Tibial nerve (tissue), 4 donors: Measurements from ENCODE around the gene PRDM5. TPM values are rescaled to one million over a fixed set of nuclear protein-coding genes. Genes with fewer than 3 reads are reported as not detected.

Experiments used
- DNase-seq, 2 donors: peaks; one replicate each; pipeline ENCODE4 v3.0.0-alpha.2; 2019; ENCODE audit warnings: low spot score in 2 of 2
- H3K27ac ChIP-seq, 4 donors: fragments of 200-600 bp; sonication (generic) in 3 of 4; one replicate each; pipeline ENCODE4 v1.5.1; 2017 to 2019; ENCODE audit warnings: mild to moderate bottlenecking in 1 of 4
- H3K27me3 ChIP-seq, 2 donors: fragments of 200-600 bp; sonication (generic) in 1 of 2; one replicate each; pipeline versions ENCODE4 v1.5.1 to v1.6.0; 2017 to 2019
- H3K36me3 ChIP-seq, 3 donors: fragments of 200-600 bp; sonication (generic); one replicate each; pipeline ENCODE4 v1.5.1; 2018 to 2019
- H3K4me1 ChIP-seq, 4 donors: fragments of 200-600 bp; sonication (generic) in 3 of 4; one replicate each; pipeline ENCODE4 v1.5.1; 2017 to 2019
- H3K4me3 ChIP-seq, 4 donors: fragments of 200-600 bp; sonication (generic) in 3 of 4; one replicate each; pipeline ENCODE4 v1.5.1; 2017 to 2019; ENCODE audit warnings: mild to moderate bottlenecking in 1 of 4, moderate library complexity in 1 of 4
- H3K9me3 ChIP-seq, 4 donors: fragments of 200-600 bp; sonication (generic) in 3 of 4; one replicate each; pipeline ENCODE4 v1.5.1; 2017 to 2019
- CTCF ChIP-seq, 5 experiments: fragments of 200-600 bp in 3 of 5; fragments of 450-650 bp in 2 of 5; sonication (generic) in 3 of 5; IDR thresholded peaks; one replicate each; pipeline ENCODE4 v1.5.1; 2016 to 2019; ENCODE audit warnings: antibody characterized with exemption in 5 of 5, mild to moderate bottlenecking in 3 of 5, moderate library complexity in 2 of 5
- EP300 ChIP-seq, 2 donors: sonication (generic); formaldehyde crosslinking; IDR thresholded peaks; one replicate each; pipeline ENCODE4 v1.6.1; 2017; ENCODE audit warnings: antibody characterized with exemption in 2 of 2, mild to moderate bottlenecking in 1 of 2
- POLR2A ChIP-seq, 2 donors: fragments of 450-650 bp; IDR thresholded peaks; one replicate each; pipeline ENCODE4 v1.6.1; 2017; ENCODE audit warnings: antibody characterized with exemption in 2 of 2, mild to moderate bottlenecking in 2 of 2, moderate library complexity in 2 of 2
- WGBS, 2 donors: methylation state at CpG; one replicate each; pipeline ENCODE4 v1.1.5; 2018; 5-methylcytosine and 5-hydroxymethylcytosine counted together
- total RNA-seq, 4 donors: library from RNA; depleted of rRNA; stranded (reverse); fragments of >200 nt; gene quantifications; one replicate each; pipeline ENCODE4 v1.1.0, GENCODE V29; 2016

Gene PRDM5
- total RNA-seq, 4 donors from 2014 or later = 18.9 to 46.3 (median 31.1) TPM

- Histone ChIP-seq H3K27me3 (no peaks in the 10 kb centered on the region), H3K36me3 (no peaks in the 10 kb centered on the region), H3K4me3 (no peak overlapping the region), H3K27ac (no peak overlapping the region), H3K4me1 (no peaks in the 10 kb centered on the region), H3K9me3 (no peaks in the 10 kb centered on the region)
- DNase-seq = no peak
- 24 to 32% methylated on average over 5 of the region's 5 CpGs for WGBS, 2 donors
- TF ChIP-seq POLR2A (IDR thresholded peaks at IDR 0.05) = no peak
- TF ChIP-seq CTCF (IDR thresholded peaks at IDR 0.05) = peak; percentile 29 to 41 (median 39)
Measured at GRCh38 chr4:120718979-120719566, 203.5 kb downstream of the PRDM5 start.

GRCh38 chr4:120716346-120716745 lies 206.2 kb downstream of the PRDM5 start:
- Histone ChIP-seq H3K4me3 (no peak overlapping the region), H3K36me3 (peaks cover 0 to 4% (median 0%) of the 10 kb centered on the region in 3 donors), H3K4me1 (no peaks in the 10 kb centered on the region), H3K9me3 (no peaks in the 10 kb centered on the region), H3K27me3 (no peaks in the 10 kb centered on the region), H3K27ac (no peak overlapping the region)
- DNase-seq = no peak
- TF ChIP-seq CTCF (IDR thresholded peaks at IDR 0.05) (no peak), EP300 (IDR thresholded peaks at IDR 0.05) (no peak), POLR2A (IDR thresholded peaks at IDR 0.05) (no peak)
- WGBS, 2 donors = 61 to 62% methylated on average over 1 of the region's 1 CpG

GRCh38 chr4:120714417-120715010 lies 208.0 kb downstream of the PRDM5 start:
- H3K4me3 ChIP-seq = no peak overlapping the region
- WGBS, 2 donors = 60 to 64% methylated on average over 4 of the region's 4 CpGs
- no peak for DNase-seq
- no peaks in the 10 kb centered on the region for H3K9me3 ChIP-seq
- peaks cover 0 to 16% (median 0%) of the 10 kb centered on the region in 3 donors for H3K36me3 ChIP-seq
- no peaks in the 10 kb centered on the region for H3K27me3 ChIP-seq
- no peak for TF ChIP-seq CTCF (IDR thresholded peaks at IDR 0.05)
- no peak for TF ChIP-seq POLR2A (IDR thresholded peaks at IDR 0.05)
- TF ChIP-seq EP300 (IDR thresholded peaks at IDR 0.05) = no peak
- no peaks in the 10 kb centered on the region for H3K4me1 ChIP-seq
- no peak overlapping the region for H3K27ac ChIP-seq

- Histone ChIP-seq H3K4me1 (no peaks in the 10 kb centered on the region), H3K4me3 (no peak overlapping the region), H3K9me3 (peaks cover 0 to 9% (median 0%) of the 10 kb centered on the region in 4 donors), H3K36me3 (peaks cover 0 to 42% (median 0%) of the 10 kb centered on the region in 3 donors), H3K27ac (no peak overlapping the region), H3K27me3 (no peaks in the 10 kb centered on the region)
- no peak for DNase-seq
- 68 to 71% methylated on average over 3 of the region's 3 CpGs for WGBS, 2 donors
- TF ChIP-seq CTCF (IDR thresholded peaks at IDR 0.05) = no peak
- no peak for TF ChIP-seq POLR2A (IDR thresholded peaks at IDR 0.05)
- TF ChIP-seq EP300 (IDR thresholded peaks at IDR 0.05) = no peak
Measured at GRCh38 chr4:120709991-120710390, 212.5 kb downstream of the PRDM5 start.

GRCh38 chr4:120704538-120704937 lies 218.0 kb downstream of the PRDM5 start:
- Histone ChIP-seq H3K27me3 (no peaks in the 10 kb centered on the region), H3K36me3 (peaks cover 0 to 44% (median 0%) of the 10 kb centered on the region in 3 donors), H3K4me1 (no peaks in the 10 kb centered on the region), H3K27ac (no peak overlapping the region), H3K4me3 (no peak overlapping the region), H3K9me3 (peaks cover 0 to 9% (median 0%) of the 10 kb centered on the region in 4 donors)
- WGBS, 2 donors = 56 to 65% methylated on average over 6 of the region's 6 CpGs
- no peak for DNase-seq
- TF ChIP-seq CTCF (IDR thresholded peaks at IDR 0.05) (no peak), POLR2A (IDR thresholded peaks at IDR 0.05) (no peak), EP300 (IDR thresholded peaks at IDR 0.05) (no peak)
